OCI-LY1 (cell line): ENCODE results near the gene LZTR1.
"Not testable (repeated sequence)": the region's sequence is repeated elsewhere in the genome, so short reads cannot be mapped to it uniquely, and the experiment has no call there.

Experiments used
- EZH2 ChIP-seq: fragments of 200-600 bp; sonication (generic), shearing (Covaris generic); IDR thresholded peaks from 2 replicates; pipeline ENCODE4 v1.8.0; 2017; ENCODE audit warnings: borderline replicate concordance, mixed run types, mild to moderate bottlenecking, antibody characterized with exemption, low read length, moderate library complexity, mixed read lengths
- TF ChIP-seq, protein P1 (sequence below): fragments of 200-600 bp; sonication (generic), shearing (Covaris generic); IDR thresholded peaks from 2 replicates; pipeline ENCODE4 v1.5.1; 2017; ENCODE audit warnings: mild to moderate bottlenecking, antibody characterized with exemption, low read length, moderate library complexity, mixed read lengths

DNA sequence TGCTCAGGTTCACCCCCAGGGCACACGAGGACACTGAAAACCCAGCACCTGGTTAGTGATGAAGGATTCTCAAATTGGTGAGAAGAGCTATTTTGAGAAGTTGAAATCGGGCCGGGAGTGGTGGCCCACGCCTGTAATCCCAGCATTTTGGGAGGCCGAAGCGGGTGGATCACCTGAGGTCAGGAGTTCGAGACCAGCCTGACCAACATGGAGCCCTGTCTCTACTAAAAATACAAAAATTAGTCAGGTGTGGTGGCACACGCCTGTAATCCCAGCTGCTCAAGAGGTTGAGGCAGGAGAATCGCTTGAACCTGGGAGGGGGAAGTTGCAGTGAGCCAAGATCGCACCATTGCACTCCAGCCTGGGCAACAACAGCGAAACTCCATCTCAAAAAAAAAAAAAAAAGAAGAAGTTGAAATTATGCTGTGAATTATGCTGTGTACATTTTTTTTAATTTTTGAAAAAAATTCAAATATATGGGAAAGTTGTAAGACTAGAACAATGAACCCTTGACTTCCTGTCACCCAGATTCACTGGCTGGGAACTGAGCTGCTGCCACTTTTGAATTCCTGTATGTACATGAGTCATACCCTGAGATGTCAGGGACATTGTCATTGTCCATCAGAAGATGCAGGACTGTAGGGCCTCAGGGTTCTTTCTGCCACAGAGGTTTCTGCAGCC, 9.9 kb upstream of the LZTR1 start:
- TF ChIP-seq, protein P1, sequence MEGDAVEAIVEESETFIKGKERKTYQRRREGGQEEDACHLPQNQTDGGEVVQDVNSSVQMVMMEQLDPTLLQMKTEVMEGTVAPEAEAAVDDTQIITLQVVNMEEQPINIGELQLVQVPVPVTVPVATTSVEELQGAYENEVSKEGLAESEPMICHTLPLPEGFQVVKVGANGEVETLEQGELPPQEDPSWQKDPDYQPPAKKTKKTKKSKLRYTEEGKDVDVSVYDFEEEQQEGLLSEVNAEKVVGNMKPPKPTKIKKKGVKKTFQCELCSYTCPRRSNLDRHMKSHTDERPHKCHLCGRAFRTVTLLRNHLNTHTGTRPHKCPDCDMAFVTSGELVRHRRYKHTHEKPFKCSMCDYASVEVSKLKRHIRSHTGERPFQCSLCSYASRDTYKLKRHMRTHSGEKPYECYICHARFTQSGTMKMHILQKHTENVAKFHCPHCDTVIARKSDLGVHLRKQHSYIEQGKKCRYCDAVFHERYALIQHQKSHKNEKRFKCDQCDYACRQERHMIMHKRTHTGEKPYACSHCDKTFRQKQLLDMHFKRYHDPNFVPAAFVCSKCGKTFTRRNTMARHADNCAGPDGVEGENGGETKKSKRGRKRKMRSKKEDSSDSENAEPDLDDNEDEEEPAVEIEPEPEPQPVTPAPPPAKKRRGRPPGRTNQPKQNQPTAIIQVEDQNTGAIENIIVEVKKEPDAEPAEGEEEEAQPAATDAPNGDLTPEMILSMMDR: not testable (repeated sequence)
- TF ChIP-seq EZH2: not testable (repeated sequence)
